ENCODE data around the gene CFAP58.

Gene CFAP58

DNA sequence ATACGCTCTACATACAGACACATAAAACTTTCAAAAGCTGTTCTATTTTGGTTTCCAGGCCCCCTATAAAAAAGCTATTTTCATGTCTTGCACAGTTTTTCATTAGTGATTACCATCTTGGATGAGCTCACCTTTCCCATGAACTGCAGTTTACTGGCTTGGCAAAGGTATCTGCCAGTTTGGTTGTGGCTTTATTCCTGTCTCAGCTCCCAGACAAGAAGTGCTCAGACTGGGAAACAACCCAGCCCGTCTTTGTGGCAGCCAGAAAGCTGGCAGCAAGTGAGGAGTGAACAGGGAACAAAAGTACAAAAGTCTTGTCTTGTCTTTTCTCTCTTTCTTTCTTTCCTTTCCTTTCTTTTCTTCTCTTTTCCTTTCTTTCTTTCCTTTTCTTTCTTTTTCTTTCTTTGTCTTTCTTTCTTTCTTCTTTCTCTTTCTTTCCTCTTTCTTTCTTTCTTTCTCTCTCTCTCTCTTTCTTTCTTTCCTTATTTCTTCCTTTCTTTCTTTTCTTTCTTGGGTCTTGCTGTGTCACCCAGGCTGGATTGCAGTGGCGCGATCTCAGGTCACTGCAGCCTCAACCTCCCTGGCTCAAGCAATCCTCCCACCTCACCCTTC, 138.8 kb downstream of the CFAP58 start:
- DNase-seq: no peak

DNA sequence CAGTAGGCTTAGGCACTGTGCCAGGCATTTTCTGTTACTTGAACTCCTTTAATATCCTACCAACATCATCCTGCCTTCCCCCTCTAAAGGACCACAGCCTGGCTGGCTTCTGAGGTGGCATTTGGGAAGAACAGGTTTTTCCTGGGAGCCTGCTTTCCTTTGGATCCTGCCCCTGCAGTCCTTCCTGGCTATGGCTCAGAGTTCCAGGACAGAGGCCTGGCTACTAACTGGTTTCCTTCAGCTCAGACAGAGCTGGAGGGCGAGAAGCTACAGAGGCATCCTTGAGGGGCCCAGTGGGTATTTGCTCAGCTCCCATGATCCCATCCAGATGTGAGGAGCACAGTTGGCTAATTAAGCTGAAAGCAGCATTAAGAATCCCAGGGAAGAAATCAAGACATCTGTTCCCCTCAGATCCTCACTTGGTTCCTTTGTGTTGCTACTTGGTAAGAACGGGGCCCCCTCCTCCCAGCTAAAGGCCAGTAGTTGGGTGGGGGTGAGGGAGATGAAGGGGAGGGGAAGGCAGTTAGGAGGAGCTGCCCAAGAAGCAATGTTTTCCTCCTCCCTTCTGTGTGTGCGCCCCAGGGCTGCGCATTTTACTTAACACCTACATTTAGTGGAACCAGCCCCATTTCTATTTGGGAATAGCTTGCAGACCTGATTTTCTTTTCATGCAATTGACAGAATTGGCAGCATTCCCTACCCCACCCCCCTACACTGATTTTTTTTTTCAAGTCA, 144.9 kb downstream of the CFAP58 start:
- no peak for DNase-seq

DNA sequence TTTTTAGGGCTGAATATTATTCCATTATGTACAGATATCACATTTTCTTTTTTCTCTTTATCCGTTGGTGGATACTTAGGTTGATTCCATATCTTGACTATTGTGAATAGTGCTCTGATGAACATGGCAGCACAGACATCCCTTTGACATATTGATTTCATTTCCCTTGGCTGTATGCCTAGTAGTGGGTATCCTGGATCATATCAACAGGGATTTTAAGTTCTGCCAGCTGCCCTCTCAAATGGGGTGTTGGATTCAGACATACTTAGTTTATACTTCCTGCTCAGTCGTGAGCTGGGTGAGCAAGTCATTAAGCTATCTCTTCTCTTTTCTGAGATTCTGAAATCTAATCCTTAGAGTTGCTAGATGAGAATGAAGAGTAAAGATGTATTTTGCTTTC, 147.8 kb downstream of the CFAP58 start:
- no peak for DNase-seq

DNA sequence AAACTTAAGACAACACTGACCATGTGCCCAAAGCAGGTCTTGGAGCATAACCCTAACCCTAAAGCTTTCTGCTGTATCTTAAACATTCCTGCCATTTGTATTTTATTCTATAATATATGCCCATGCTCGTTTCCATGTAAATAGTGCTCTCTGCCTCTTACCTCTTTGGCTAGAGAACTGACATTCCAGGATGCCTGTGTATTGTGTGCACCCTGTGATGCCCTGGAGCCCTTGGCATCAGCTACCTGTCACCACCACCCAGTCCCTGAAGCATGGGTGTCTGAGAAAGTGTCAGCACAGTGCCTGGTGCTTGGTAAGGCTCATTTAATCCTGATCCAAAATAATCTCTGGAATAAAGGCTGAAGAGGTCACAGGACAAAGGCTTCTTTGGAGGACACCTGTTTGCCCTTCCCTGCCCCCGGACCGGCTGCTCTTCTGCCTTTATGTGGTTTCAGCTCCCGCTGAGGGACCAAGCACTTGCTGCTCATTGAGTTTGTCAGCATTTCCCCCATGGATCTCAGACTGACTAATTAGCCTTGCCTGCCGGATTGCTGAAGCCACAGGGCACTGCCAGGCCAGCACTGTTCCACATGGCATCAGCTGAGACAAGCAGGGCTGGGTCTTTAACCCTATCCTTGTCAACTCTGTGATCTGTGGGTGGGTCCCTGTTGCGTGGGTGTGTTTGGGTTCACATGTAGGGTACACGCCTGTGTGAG, 148.4 kb downstream of the CFAP58 start:
- DNase-seq: no peak

DNA sequence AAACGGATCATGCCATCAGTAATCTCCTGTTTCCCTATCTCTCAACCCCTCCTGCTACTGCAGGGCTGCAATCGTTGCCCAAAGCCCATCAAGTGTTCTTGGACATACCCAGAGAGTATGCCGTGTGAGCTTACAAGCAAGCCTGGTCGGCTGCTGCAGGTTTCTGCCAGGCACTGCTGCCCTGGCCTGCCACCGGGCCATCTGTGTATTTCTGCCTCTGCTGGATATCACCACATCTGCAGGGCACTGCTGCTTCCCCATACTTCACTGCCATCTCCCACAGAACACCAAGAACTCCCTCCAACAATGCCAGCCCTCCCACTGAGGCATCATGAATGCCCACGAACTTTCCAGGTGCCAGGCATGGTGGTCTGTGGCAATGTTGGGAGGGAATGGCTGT, 149.3 kb downstream of the CFAP58 start:
- no peak for DNase-seq

All from activated CD4-positive, alpha-beta T cell treated with anti-CD3 and anti-CD28 coated beads, Interleukin-2, Interleukin-6, amounts not matched to agents 100 ng/mL and 50 ng/mL, durations not matched to agents 16 hours and 8 hours (primary cell).